ENCODE measurements around the gene NTNG2. TPM values are rescaled to one million over a fixed set of nuclear protein-coding genes. Genes with fewer than 3 reads are reported as not detected.
A peak's percentile ranks its signal among the peaks of the same experiment; 100 is the strongest.

NTNG2 gene
- total RNA-seq, 1 donor from 2014 or later: 46.3 TPM

DNA sequence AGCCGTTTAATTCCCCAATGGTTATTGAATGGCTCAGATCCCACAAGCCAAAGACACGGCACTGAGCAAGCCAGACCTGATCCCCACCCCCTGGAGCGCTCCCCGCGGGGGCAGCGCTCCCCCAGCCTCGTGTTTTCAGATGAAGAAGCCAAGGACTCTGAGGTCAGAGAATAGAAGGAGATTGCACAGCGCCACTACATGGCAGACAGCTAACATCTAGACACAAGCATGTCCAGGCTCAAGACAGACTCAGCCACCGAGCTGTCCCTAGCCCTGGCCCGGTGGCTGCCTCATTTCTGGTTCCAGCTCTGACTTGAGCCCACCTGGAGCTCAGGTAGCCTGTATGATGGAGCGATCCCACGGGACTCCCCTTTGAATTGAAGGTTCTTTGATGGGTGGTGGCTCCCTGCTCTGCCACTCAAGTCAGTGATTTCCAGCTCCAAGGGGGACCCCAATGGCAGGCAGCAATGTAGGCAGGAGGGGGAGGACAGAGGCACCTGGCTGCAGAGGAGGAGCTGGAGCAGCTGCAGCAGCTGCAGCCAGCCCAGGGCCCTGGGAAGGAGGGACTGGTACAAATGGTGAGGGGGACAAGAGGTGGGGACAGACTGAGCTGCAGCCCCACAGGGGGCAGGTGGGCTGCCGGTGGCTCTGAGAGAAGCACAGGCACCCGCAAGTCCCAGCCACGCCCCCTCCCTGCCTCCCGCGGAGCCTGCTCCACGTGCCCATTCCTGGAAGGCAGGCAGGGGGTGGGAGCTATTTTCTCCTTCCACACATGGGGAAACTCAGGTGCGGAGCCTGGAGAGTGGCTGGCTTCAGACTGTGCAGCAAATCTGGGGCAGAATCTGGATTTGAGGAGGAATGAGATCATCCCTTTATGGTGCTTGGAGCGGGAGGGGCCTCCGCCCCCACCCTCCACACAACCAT lies 40.2 kb downstream of the NTNG2 start:
- DNase-seq: no peak

DNA sequence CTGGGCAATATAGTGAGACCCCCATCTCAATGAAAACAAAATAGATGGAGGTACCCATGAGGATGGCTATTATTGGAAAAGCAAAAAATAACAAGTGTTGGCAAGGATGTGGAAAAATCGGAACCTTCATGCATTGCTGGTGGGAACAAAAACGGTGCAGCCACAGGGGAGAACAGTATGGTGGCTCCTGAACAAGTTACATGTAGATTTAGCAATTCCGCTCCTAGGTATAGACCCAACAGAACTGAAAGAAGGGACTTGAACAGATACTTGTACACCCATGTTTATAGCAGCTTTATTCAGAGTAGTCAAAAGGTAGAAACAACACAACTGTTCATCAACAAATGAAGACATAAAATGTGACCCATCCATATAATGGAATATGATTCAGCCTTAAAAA lies 43.0 kb downstream of the NTNG2 start:
- no peak for DNase-seq

- no peak for DNase-seq
Measured at GRCh38 chr9:132207215-132207614, 45.4 kb downstream of the NTNG2 start.

DNA sequence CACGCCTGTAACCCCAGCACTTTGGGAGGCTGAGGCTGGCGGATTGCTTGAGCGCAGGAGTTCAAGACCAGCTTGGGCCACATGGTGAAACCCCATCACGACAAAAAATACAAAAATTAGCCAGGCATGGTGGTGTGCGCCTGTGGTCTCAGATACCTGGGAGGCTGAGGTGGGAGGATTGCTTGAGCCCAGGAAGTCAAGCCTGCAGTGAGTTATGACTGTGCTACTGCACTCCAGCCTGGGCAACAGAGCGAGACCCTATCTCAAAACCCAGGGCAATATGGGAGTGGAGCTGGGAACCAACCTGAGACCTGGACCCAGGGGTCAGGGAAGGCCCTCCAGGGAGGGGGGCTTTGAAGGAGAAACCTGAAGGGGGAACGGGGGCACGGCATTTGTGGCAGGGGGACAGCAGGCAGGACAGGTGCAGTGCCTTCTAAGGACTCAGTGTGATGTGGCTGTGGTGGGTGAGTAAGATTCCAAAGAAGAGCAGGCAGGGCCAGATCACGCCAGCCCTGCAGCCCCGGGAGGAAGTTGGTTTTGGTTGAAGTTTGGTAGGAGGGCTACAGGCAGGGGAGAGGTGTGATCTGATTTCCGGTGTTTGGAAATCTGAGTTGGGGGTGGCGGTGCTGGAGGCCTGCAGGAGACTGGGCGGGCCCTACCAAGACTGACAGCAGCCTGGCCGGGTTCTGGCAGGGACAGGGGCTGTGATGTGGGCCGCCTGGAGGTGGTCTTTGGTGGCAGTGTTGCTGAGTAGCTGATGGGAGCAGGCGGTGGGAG lies 46.2 kb downstream of the NTNG2 start:
- no peak for DNase-seq

GRCh38 chr9:132209228-132209627 lies 47.4 kb downstream of the NTNG2 start:
- no peak for DNase-seq

DNA sequence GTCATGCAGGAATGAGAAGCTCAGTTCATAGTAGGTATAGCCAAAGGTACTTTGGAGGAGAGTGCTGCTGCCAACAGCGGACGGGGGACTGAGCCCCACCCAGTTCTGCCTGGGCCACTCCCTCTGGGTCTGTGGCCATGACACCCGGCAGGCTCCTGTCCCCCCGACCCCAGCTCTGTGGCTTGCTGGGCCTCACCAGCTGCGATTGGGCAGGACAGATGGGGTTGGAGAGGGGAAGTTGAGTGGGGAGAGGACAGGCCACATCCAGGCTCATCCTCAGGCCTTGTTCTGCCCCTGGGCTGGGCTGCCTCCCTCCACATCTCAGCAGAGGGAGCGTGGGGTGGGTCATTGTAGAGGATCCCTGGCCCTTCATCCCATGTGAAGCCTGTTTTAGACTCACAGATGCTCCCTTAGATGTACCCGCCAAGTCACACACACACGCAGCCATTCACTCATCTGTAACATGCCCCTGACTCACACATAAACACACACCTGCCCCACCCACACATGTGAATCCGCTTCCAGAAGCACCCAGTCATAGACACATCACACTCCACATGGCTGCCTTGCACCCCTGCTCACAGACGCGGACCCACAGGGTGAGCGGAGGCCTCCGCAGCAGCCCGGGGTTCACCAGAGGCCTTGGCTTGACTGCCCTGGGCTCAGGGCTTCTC lies 48.8 kb downstream of the NTNG2 start:
- no peak for DNase-seq

GRCh38 chr9:132211570-132211969 lies 49.7 kb downstream of the NTNG2 start:
- DNase-seq: no peak

DNA sequence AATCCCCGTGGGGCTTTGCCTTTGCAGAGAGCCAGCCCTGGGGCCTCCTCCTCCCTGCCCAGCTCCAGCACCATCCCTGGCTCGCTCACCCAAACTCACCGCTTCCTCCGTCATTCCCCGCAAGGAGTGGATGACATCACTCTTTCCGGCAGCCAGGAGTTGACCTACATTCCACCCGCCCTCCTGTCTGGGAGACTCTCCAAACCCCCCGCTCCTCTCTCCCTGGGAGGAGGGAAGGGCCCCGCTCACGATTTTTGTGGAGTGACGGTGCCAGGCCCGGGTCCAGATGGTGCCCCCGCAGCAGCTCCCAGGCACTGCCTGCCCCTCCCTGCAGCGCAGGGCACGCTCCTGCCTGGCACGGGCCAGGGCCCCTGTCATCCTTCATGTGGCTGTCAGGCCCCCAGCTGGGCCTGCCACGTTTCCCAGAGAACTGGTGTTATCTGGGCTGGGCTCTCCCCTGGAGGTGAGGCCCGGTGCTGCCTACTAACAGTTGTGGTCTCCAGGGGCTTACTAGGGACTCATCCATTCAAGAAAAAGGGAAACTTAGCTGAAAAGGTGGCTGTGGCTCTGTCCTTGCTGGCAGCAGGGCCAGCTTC lies 52.3 kb downstream of the NTNG2 start:
- peak; percentile 85 for DNase-seq

DNA sequence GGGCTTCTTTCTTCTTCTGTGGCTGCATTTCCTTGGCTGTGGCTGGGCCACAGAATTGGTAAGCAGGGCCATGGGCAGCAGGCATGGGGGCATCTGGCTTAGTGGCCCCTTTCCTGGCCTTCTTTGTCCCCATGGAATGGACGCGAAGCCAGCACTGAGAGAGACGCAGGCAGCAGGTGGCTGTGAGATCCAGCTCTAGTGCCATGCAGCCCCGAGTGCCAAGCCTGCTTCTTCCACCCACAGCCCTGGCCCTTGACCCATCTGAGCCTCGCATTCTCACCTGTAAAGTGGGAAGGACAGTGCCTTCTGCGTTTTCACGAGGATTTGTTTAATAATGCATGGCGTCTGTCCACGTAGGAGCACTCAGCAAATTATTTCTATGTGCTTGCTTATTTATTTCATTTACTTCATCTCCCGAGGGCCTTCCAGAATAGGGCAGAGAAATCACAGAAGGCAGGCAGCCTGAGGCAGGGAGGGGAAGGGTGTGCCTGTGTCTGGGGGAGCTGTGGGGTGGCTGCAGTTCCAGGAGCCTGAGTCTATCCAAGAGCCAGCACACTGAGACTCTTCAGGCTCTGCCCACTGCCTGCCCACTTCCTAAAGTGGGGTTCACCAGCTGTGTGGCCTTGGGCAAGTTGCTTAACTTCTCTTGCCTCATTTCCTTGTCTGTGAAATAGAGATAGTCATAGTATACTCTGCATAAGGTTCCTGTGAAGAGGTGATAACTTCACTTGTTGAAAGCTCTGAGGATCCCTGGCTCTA lies 55.2 kb downstream of the NTNG2 start:
- DNase-seq: no peak

DNA sequence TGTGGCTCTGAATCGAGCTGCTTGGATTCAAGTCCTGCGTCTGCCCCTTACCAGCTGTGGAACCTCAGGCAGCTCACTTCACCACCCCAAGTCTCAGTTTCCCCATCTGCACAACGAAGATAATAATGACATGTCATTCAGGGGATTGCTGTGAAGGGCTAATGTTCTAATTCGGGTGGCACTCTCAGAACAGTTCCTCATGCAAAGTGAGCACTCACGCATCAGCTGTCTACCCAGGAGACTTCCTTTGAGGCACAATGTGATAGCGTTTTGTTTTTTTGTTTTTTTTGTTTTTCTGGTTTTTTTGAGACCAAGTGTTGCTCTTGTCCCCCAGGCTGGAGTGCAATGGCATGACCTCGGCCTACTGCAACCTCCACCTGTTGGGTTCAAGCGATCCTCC lies 56.4 kb downstream of the NTNG2 start:
- no peak for DNase-seq

- DNase-seq: no peak
Measured at GRCh38 chr9:132221941-132222340, 60.1 kb downstream of the NTNG2 start.

DNA sequence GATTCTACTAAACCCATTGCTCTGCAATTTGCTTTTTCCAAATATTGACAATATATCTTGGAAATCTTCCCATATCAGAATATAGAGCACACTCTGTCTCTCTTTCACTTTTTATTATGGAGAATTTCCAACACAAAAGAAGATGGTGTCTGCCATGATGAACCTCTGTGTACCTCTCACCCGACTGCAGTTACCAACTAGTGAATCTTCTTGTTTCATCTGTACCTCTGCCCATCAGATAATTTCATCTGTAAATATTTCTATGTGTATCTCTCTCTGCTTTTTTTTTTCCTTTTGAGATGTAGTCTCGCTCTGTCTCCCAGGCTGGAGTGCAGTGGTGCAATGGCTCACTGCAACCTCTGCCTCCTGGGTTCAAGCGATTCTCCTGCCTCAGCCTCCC lies 62.8 kb downstream of the NTNG2 start:
- no peak for DNase-seq

GRCh38 chr9:132226571-132227430 lies 64.9 kb downstream of the NTNG2 start:
- no peak for DNase-seq

DNA sequence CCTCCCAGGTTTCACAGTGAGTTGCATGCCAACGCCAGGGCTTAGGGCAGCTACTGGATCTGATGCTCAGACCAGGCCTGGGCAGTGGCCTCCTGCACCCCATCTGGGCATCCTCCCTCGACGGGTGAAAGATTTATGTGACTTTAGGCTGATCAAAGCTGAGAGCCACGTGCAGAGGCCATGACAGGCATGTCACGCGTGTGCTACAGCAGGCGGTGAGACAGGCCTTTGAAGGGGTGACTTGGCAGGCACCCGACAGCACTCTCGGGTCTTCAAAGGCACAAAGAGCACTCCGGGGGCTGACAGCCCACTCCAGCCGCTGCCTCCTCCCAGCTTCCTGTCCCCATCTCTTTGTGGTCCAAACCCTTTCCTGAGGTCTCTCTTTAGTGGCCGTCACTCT lies 66.2 kb downstream of the NTNG2 start:
- DNase-seq: no peak

DNA sequence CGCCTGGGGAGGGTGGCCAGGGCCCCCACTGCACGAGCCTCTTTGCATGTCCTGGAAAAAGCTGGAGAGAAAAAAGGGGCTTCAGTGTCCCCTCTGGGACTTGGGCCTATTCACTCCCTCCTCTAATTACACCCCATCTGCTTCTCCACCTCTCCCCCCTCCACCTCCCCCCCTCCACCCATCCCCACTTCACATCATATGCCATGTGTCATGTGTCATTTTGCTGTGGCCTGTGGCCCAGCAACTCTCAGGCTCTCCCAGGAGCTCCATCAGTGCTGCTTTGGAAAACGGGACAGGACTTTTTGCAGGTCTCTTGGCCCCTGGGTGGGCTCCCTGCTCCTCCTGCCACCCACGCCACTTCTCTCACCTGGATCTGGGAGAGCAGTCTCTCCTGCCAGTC lies 68.7 kb downstream of the NTNG2 start:
- DNase-seq: no peak

DNA sequence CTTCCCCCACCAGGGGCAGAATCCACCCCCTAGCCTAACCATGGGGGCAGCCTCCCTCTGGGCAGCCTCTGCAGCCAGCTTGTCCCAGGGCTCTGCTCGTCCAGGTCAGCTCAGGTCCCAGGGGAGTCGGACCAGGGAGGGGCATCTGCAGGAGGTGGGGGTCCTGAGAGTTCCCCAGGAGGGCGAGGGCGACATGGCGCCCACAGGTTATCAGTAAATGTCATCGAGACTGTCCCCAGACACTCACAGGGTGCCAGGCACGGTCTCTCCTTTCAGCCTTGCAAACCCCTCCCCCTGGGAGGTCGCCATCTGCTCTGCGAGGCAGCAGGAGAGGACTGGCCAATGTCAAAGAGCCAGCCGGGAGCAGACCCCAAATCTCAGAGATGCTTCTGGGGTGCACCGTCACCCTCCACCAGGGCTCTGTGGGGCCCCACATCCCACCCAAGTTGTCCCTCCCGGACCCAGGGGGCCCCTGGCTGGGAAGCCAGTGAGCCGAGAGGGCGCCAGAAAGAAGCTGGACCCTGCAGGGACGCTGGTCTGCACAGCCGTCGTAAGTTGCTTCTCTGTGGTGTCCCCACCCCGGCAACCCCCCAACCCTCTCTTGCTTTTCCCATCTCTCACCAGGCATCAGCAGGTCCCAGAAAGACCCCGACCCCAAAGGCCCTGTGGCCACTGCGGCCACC lies 69.3 kb downstream of the NTNG2 start:
- DNase-seq: no peak

DNA sequence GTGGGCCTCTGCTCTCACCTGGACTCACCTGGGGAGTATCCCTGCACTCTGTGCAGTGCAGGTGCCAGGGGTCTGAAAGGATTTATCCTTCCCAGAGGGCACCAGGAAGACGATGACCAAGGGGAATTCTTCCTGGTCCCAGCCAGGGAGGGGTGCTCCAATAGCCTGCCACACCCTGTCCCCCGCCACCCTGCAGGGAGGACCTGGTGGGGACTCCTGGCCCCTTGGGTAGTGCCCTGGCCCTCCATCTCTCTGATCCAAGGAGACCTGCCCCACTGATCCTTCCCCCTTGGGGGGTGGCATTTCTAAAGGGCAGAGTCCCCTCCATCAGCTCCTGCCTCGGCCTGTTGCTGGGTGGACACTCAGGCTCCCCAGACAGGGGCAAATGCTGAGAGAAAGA lies 70.7 kb downstream of the NTNG2 start:
- DNase-seq: no peak

DNA sequence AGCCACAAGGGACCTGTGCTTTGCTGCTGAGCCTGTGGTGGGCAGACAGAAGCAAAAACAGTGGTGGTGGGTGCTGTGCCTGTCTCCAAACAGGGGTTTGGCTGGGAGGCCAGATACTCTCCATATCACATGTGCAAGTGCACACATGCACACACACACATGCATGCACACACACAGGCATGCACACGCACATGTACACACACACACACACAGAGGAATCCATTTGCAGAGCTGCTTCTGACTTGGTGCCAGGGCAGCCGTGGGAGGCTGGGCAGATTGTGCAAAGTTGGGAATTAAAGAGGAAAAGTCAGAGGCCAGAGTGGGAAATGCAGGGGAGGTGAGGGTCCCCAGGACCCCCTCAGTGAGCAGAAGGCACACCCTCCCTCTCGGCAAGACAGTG lies 71.3 kb downstream of the NTNG2 start:
- DNase-seq: no peak

- DNase-seq: no peak
Measured at GRCh38 chr9:132234535-132234934, 72.7 kb downstream of the NTNG2 start.

GRCh38 chr9:132235125-132235524 lies 73.3 kb downstream of the NTNG2 start:
- DNase-seq: no peak
